Calu3 (cell line): Measurements from ENCODE around the gene LFNG. TPM values are rescaled to one million over a fixed set of nuclear protein-coding genes. Genes with fewer than 3 reads are reported as not detected.
A peak's percentile ranks its signal among the peaks of the same experiment; 100 is the strongest.
"Not testable (repeated sequence)": the region's sequence is repeated elsewhere in the genome, so short reads cannot be mapped to it uniquely, and the experiment has no call there.

Experiments used
- BruUV-seq: library from RNA; stranded (reverse); fragments of 400-500 nt; replicated peaks from 2 replicates; lab custom pipeline; 2021; lab: Mats Ljungman, UMichigan
- CTCF ChIA-PET: fragments of 300-600 bp; sonication (Branson Sonifier 250); formaldehyde crosslinking; loops from one replicate; lab custom pipeline; 2022; ENCODE audit warnings: antibody characterized with exemption; lab: Charles Lee
- DNase-seq: peaks from one replicate; pipeline ENCODE4 v3.0.0; 2022
- H3K27ac Mint-ChIP-seq: one replicate; pipeline ENCODE4 v1.8.0; 2022; ENCODE audit warnings: mixed read lengths; ENCODE audit not compliant: unreplicated experiment
- H3K27me3 Mint-ChIP-seq: one replicate; pipeline ENCODE4 v1.8.0; 2022; ENCODE audit warnings: mixed read lengths; ENCODE audit not compliant: unreplicated experiment
- H3K36me3 Mint-ChIP-seq: one replicate; pipeline ENCODE4 v1.8.0; 2022; ENCODE audit warnings: mild to moderate bottlenecking, moderate library complexity, mixed read lengths; ENCODE audit not compliant: insufficient read depth, unreplicated experiment
- H3K4me1 Mint-ChIP-seq: one replicate; pipeline ENCODE4 v1.8.0; 2022; ENCODE audit warnings: mild to moderate bottlenecking, low read depth, mixed read lengths; ENCODE audit not compliant: unreplicated experiment
- H3K4me3 Mint-ChIP-seq: one replicate; pipeline ENCODE4 v1.8.0; 2022; ENCODE audit warnings: mild to moderate bottlenecking, low read depth, moderate library complexity, mixed read lengths; ENCODE audit not compliant: unreplicated experiment
- H3K9me3 Mint-ChIP-seq: one replicate; pipeline ENCODE4 v1.8.0; 2022; ENCODE audit warnings: low read depth, mixed read lengths; ENCODE audit not compliant: unreplicated experiment
- intact Hi-C: fragments of 100-400 bp; cut with micrococcal nuclease; formaldehyde crosslinking; loops from one replicate; pipeline ENCODE4 v1.10.0; 2022; ENCODE audit not compliant: unreplicated experiment
- total RNA-seq: library from RNA; stranded (reverse); gene quantifications from 2 replicates; pipeline ENCODE4 v1.2.3, GENCODE V29; 2022
- TF ChIP-seq, protein P1 (sequence below): fragments of 200-600 bp; IDR thresholded peaks from one replicate; pipeline ENCODE4 v1.8.0; 2022; ENCODE audit warnings: antibody characterized with exemption; ENCODE audit not compliant: unreplicated experiment

LFNG gene
- total RNA-seq, 1 experiment from 2014 or later = 59.1 TPM

GRCh38 chr7:2532816-2533215, 13.2 kb downstream of the LFNG start:
- H3K4me3 Mint-ChIP-seq, H3K9me3 Mint-ChIP-seq, BruUV-seq, CTCF ChIA-PET, DNase-seq, intact Hi-C loops, H3K27ac Mint-ChIP-seq, H3K27me3 Mint-ChIP-seq: not testable (repeated sequence)
- H3K4me1 Mint-ChIP-seq = peaks cover 36% of the 10 kb centered on the region
- peaks cover 57% of the 10 kb centered on the region for H3K36me3 Mint-ChIP-seq

DNA sequence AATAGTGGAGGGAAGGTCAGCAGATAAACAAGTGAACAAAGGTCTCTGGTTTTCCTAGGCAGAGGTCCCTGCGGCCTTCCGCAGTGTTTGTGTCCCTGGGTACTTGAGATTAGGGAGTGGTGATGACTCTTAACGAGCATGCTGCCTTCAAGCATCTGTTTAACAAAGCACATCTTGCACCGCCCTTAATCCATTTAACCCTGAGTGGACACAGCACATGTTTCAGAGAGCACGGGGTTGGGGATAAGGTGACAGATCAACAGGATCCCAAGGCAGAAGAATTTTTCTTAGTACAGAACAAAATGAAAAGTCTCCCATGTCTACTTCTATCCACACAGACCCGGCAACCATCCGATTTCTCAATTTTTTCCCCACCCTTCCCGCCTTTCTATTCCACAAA, 14.0 kb downstream of the LFNG start:
- intact Hi-C loops = not testable (repeated sequence)
- TSS peak; percentile 24 for BruUV-seq

DNA sequence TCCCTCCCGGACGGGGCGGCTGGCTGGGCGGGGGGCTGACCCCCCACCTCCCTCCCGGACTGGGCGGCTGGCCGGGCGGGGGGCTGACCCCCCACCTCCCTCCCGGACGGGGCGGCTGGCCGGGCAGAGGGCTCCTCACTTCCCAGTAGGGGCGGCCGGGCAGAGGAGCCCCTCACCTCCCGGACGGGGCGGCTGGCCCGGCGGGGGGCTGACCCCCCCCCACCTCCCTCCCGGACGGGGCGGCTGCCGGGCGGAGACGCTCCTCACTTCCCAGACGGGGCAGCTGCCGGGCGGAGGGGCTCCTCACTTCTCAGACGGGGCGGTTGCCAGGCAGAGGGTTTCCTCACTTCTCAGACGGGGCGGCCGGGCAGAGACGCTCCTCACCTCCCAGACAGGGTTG, 14.6 kb downstream of the LFNG start:
- H3K27ac Mint-ChIP-seq, intact Hi-C loops, H3K9me3 Mint-ChIP-seq, CTCF ChIA-PET, DNase-seq, H3K4me3 Mint-ChIP-seq, H3K27me3 Mint-ChIP-seq, BruUV-seq: not testable (repeated sequence)
- Mint-ChIP-seq H3K4me1 (peaks cover 23% of the 10 kb centered on the region), H3K36me3 (peaks cover 56% of the 10 kb centered on the region)

More for the DNA sequence above, 14.0 kb downstream of the LFNG start:
- Mint-ChIP-seq H3K36me3 (peaks cover 56% of the 10 kb centered on the region), H3K4me1 (peaks cover 28% of the 10 kb centered on the region)
- H3K27me3 Mint-ChIP-seq, DNase-seq, H3K27ac Mint-ChIP-seq, CTCF ChIA-PET, H3K4me3 Mint-ChIP-seq, H3K9me3 Mint-ChIP-seq: not testable (repeated sequence)

- DNase-seq, CTCF ChIA-PET, H3K4me1 Mint-ChIP-seq, intact Hi-C loops, H3K4me3 Mint-ChIP-seq, H3K27ac Mint-ChIP-seq, H3K27me3 Mint-ChIP-seq, BruUV-seq, H3K9me3 Mint-ChIP-seq: not testable (repeated sequence)
- H3K36me3 Mint-ChIP-seq = peaks cover 55% of the 10 kb centered on the region
These were observed 16.5 kb downstream of the LFNG start for GRCh38 chr7:2535872-2536627.

- Mint-ChIP-seq H3K27ac (no peak overlapping the region), H3K4me3 (no peak overlapping the region)
These were observed 18.6 kb downstream of the LFNG start for GRCh38 chr7:2537981-2538851.

More at GRCh38 chr7:2537981-2538851, 18.6 kb downstream of the LFNG start:
- TSS peak; percentile 54 for BruUV-seq
- Mint-ChIP-seq H3K36me3 (peaks cover 60% of the 10 kb centered on the region), H3K27me3 (no peaks in the 10 kb centered on the region), H3K4me1 (no peaks in the 10 kb centered on the region), H3K9me3 (no peaks in the 10 kb centered on the region)
- DNase-seq = no peak
- TF ChIP-seq, protein P1, sequence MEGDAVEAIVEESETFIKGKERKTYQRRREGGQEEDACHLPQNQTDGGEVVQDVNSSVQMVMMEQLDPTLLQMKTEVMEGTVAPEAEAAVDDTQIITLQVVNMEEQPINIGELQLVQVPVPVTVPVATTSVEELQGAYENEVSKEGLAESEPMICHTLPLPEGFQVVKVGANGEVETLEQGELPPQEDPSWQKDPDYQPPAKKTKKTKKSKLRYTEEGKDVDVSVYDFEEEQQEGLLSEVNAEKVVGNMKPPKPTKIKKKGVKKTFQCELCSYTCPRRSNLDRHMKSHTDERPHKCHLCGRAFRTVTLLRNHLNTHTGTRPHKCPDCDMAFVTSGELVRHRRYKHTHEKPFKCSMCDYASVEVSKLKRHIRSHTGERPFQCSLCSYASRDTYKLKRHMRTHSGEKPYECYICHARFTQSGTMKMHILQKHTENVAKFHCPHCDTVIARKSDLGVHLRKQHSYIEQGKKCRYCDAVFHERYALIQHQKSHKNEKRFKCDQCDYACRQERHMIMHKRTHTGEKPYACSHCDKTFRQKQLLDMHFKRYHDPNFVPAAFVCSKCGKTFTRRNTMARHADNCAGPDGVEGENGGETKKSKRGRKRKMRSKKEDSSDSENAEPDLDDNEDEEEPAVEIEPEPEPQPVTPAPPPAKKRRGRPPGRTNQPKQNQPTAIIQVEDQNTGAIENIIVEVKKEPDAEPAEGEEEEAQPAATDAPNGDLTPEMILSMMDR = peak; percentile 30
- intact Hi-C loops = no loop called here
- CTCF ChIA-PET = interaction anchor here (0.5 kb wide), 1 partner anchor 46 kb away, joined by 8 read pairs; no protein-coding TSS in a partner anchor
